ENCODE data around the gene SEC24D.
A peak's percentile ranks its signal among the peaks of the same experiment; 100 is the strongest.

Gene SEC24D

GRCh38 chr4:118857760-118858159 lies 21.8 kb upstream of the SEC24D start:
- DNase-seq (ENCODE audit: low read depth) = no peak
- H3K4me3 ChIP-seq (ENCODE audit: low read depth, low read length) = no peak overlapping the region
- TF ChIP-seq CTCF (IDR thresholded peaks at IDR 0.05; ENCODE audit: insufficient read depth, low read depth, low read length, missing control alignments) = no peak

GRCh38 chr4:118850488-118851173 lies 14.7 kb upstream of the SEC24D start:
- no peak for TF ChIP-seq CTCF (IDR thresholded peaks at IDR 0.05; ENCODE audit: insufficient read depth, low read depth, low read length, missing control alignments)
- peak; percentile 49 for DNase-seq (ENCODE audit: low read depth)
- H3K4me3 ChIP-seq (ENCODE audit: low read depth, low read length) = peak overlapping the region; percentile 61

GRCh38 chr4:118849867-118850487 lies 14.1 kb upstream of the SEC24D start:
- peak overlapping the region; percentile 61 for H3K4me3 ChIP-seq (ENCODE audit: low read depth, low read length)
- no peak for TF ChIP-seq CTCF (IDR thresholded peaks at IDR 0.05; ENCODE audit: insufficient read depth, low read depth, low read length, missing control alignments)
- DNase-seq (ENCODE audit: low read depth) = no peak

GRCh38 chr4:118848901-118849300 lies 13.0 kb upstream of the SEC24D start:
- DNase-seq (ENCODE audit: low read depth) = no peak
- no peak for TF ChIP-seq CTCF (IDR thresholded peaks at IDR 0.05; ENCODE audit: insufficient read depth, low read depth, low read length, missing control alignments)
- no peak overlapping the region for H3K4me3 ChIP-seq (ENCODE audit: low read depth, low read length)

GRCh38 chr4:118848242-118848641 lies 12.3 kb upstream of the SEC24D start:
- TF ChIP-seq CTCF (IDR thresholded peaks at IDR 0.05; ENCODE audit: insufficient read depth, low read depth, low read length, missing control alignments) = no peak
- no peak overlapping the region for H3K4me3 ChIP-seq (ENCODE audit: low read depth, low read length)
- no peak for DNase-seq (ENCODE audit: low read depth)

GRCh38 chr4:118846979-118847378 lies 11.1 kb upstream of the SEC24D start:
- no peak for DNase-seq (ENCODE audit: low read depth)
- no peak overlapping the region for H3K4me3 ChIP-seq (ENCODE audit: low read depth, low read length)
- TF ChIP-seq CTCF (IDR thresholded peaks at IDR 0.05; ENCODE audit: insufficient read depth, low read depth, low read length, missing control alignments) = no peak
